ENCODE results near the gene WNT7B.
A peak's percentile ranks its signal among the peaks of the same experiment; 100 is the strongest.

WNT7B gene

GRCh38 chr22:45977003-45977411 lies at the start of gene WNT7B:
Gene WNT7B (minus strand): TSS chr22:45977162. CDS start chr22:45976754, 408 bp downstream.
- no peak for DNase-seq

- DNase-seq = no peak
Measured at GRCh38 chr22:46025973-46026898, 49.3 kb upstream of the WNT7B start.

- DNase-seq = no peak
Measured at GRCh38 chr22:46025225-46025972, 48.4 kb upstream of the WNT7B start.

DNA sequence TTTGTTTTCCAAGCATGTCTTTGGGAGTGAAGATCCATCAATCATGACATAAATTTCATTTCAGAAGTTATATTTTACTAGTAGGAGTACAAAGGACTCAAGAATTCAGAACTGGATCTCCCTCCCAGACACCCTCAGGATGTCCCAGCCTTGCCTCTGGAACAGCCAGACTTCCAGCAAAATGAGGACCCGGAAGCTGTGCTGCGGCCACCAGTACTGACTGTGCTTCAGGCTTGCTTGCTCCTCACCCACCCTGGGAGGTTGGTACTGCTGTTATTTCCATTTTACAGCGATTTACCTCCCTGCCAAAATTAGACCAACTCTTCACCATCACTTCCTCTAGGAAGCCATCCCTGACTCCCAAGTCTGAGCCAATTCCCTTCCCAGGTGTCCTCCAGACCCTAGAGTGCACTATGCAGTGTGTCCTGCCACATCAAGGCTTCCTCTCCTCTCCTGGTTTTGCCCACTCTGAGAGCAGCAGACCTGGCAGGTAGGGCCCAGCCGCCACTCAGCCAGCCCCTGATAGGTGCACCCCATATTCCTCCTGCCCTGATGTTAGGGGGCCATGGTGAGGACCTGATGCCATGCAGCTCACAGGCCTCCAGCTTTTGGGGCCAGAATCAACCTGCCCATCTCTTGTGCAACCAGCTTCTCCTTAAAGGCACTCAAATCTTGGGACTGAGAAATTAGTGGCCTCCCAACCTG lies 47.3 kb upstream of the WNT7B start:
- DNase-seq = no peak

- DNase-seq = no peak
Measured at GRCh38 chr22:46023558-46023981, 46.6 kb upstream of the WNT7B start.

- DNase-seq = no peak
Measured at GRCh38 chr22:46022881-46023512, 46.0 kb upstream of the WNT7B start.

- no peak for DNase-seq
Measured at GRCh38 chr22:46021577-46021976, 44.6 kb upstream of the WNT7B start.

GRCh38 chr22:46019351-46019750 lies 42.4 kb upstream of the WNT7B start:
- DNase-seq = no peak

DNA sequence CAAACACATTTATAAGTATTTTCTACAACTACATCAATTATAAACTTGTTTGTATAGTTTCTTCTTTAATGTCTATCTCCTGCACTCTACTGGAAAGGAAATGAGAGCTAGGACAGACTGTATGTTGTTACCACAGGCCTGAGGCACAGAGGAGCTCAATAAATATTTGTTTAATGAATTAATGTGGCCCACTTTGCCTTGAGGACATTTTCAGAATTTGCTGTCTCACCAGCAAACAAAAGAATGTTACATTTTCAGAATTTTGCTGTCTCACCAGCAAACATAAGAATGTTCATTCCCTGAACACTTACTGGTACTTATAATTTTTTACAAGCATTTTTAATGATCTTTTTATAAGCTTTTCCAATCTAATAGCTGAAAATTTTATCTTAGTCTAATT lies 41.9 kb upstream of the WNT7B start:
- DNase-seq = no peak

- DNase-seq = no peak
Measured at GRCh38 chr22:46017166-46017565, 40.2 kb upstream of the WNT7B start.

GRCh38 chr22:46013460-46014416 lies 36.8 kb upstream of the WNT7B start:
- peak in 48 of 56 donors; percentile 32 to 92 (median 72) for DNase-seq

GRCh38 chr22:46012881-46013281 lies 35.9 kb upstream of the WNT7B start:
- DNase-seq = no peak

- no peak for DNase-seq
Measured at GRCh38 chr22:46012182-46012880, 35.4 kb upstream of the WNT7B start.

DNA sequence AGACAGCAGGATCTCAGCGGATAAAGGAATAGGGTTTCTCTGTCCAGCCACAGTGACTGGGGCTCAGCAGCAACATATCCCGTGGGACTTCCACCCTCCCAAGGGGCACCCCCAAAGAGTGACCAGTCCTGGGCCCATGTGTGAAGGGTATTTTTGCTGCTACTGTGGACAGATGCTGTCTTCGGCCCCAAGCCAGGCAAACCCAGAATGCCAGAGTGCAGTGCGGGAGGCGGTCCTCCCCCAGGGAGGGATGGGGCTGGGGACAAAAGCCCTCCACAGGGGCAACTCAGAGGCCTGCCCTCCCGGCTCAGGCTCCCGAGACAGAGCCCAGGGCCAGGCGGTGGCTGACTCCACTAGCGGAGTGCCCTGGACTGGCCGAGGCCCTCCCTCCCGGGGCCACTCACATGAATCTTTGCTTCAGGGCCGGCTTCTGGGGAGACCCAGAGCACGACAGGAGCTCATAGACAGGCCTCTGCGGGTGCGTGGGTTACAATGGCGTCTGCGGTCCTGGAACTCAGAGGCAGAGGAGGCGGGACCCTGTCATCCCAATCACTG lies 34.7 kb upstream of the WNT7B start:
- DNase-seq = peak in 1 of 56 donors; percentile 55

DNA sequence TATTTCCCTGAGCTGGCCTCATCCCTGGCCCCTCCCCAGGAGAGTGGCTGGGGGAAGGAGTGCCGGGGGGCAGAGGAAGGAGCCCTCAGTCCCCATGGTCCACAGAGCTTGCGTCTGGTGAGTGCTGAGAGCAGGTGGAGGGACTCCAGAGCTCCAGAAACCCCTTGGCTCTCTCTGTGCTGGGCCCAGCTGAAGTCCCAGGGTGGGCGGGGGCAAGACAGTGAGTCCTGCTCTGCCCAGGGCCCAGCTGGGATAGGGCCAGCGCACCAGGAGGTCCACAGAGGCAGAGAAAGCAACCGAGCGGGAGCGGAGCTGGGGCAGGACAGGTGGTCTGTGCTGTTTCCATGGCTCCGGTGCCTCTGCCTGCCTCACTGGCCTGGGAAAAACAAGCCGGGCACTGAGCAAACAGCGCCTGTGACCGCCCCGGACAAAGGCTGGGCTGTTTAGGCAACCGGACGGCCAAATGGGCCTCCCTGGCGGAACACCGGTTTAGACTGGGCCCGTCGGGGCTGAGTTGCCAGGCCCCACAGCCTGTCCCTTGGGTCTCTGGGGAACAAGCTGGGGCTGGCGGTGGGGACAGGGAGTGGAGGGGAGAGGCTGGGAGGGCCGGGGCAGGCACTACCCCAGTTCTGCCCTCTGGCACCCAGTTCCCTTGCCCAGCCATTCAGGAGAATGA lies 34.1 kb upstream of the WNT7B start:
- DNase-seq = peak in 47 of 56 donors; percentile 25 to 93 (median 77)

- peak in 1 of 56 donors; percentile 42 for DNase-seq
Measured at GRCh38 chr22:46010207-46010867, 33.4 kb upstream of the WNT7B start.

- no peak for DNase-seq
Measured at GRCh38 chr22:46009730-46010129, 32.8 kb upstream of the WNT7B start.
